SK-N-SH (cell line): ENCODE data around the gene GSG1. TPM values are rescaled to one million over a fixed set of nuclear protein-coding genes. Genes with fewer than 3 reads are reported as not detected.

Experiments used
- CTCF ChIA-PET: fragments of 300-600, 350-600 bp; formaldehyde crosslinking; extraction: SDS; loops from one replicate; lab custom pipeline; 2021; lab: Yijun Ruan, JAX
- POLR2A ChIA-PET: fragments of 350-600 bp; sonication (Branson Sonifier 250); formaldehyde crosslinking; extraction: SDS; loops from one replicate; lab custom pipeline; 2020; ENCODE audit warnings: antibody characterized with exemption, inconsistent platforms; lab: Yijun Ruan, JAX
- DNase-seq: peaks from one replicate; pipeline ENCODE4 v3.0.0; 2012
- H2AFZ ChIP-seq: fragments of 200-600 bp; sonication (generic); 2 replicates; pipeline ENCODE4 v1.8.1; 2016; ENCODE audit warnings: antibody characterized with exemption, mild to moderate bottlenecking, low read depth
- H3F3A ChIP-seq: fragments of 200-600 bp; sonication (generic); replicated peaks from 2 replicates; pipeline ENCODE3; 2016; ENCODE audit warnings: antibody characterized with exemption, mild to moderate bottlenecking; ENCODE audit not compliant: insufficient read depth
- H3K27ac ChIP-seq, 2 experiments: fragments of 200-500 bp in 1 of 2; fragments of 200-600 bp in 1 of 2; sonication (Bioruptor generic) in 1 of 2; sonication (generic), shearing (Covaris generic) in 1 of 2; 2 replicates each; pipeline versions ENCODE4 v1.5.1 to v1.6.1; 2014 to 2016; ENCODE audit warnings: low read depth in 2 of 2, inconsistent platforms in 1 of 2, low read length in 1 of 2, mild to moderate bottlenecking in 1 of 2, mixed read lengths in 1 of 2
- H3K27me3 ChIP-seq: fragments of 200-600 bp; sonication (generic), shearing (Covaris generic); 2 replicates; pipeline ENCODE4 v1.6.1; 2016; ENCODE audit warnings: mixed run types; ENCODE audit not compliant: insufficient read depth
- H3K36me3 ChIP-seq, 2 experiments: fragments of 200-500 bp in 1 of 2; fragments of 200-600 bp in 1 of 2; sonication (Bioruptor generic) in 1 of 2; sonication (generic) in 1 of 2; replicated peaks in 1 of 2; 2 replicates each; pipeline versions ENCODE3 to v1.5.1; 2014 to 2016; ENCODE audit warnings: low read length in 1 of 2, mild to moderate bottlenecking in 1 of 2; ENCODE audit not compliant: insufficient read depth in 2 of 2, control insufficient read depth in 1 of 2
- H3K4me1 ChIP-seq, 2 experiments: fragments of 200-500 bp in 1 of 2; fragments of 200-600 bp in 1 of 2; sonication (Bioruptor generic) in 1 of 2; sonication (generic), shearing (Covaris generic) in 1 of 2; 2 replicates each; pipeline versions ENCODE4 v1.5.1 to v1.6.1; 2014 to 2016; ENCODE audit warnings: low read depth in 1 of 2, low read length in 1 of 2, mixed run types in 1 of 2; ENCODE audit not compliant: insufficient read depth in 2 of 2, control insufficient read depth in 1 of 2
- H3K4me2 ChIP-seq: fragments of 200-600 bp; sonication (generic), shearing (Covaris generic); 2 replicates; pipeline ENCODE4 v1.6.1; 2017; ENCODE audit warnings: mixed run types
- H3K4me3 ChIP-seq, 2 experiments: fragments of 200-500 bp in 1 of 2; fragments of 200-600 bp in 1 of 2; sonication (Bioruptor generic) in 1 of 2; sonication (generic), shearing (Covaris generic) in 1 of 2; 2 replicates each; pipeline versions ENCODE4 v1.5.1 to v1.8.1; 2014 to 2016; ENCODE audit warnings: low read depth in 2 of 2, inconsistent platforms in 1 of 2, low read length in 1 of 2, mild to moderate bottlenecking in 1 of 2, mixed read lengths in 1 of 2, moderate library complexity in 1 of 2
- H3K79me2 ChIP-seq: fragments of 200-600 bp; sonication (generic); 2 replicates; pipeline ENCODE4 v1.8.1; 2017; ENCODE audit warnings: mild to moderate bottlenecking; ENCODE audit not compliant: insufficient read depth
- H3K9ac ChIP-seq: fragments of 200-600 bp; sonication (generic); 2 replicates; pipeline ENCODE4 v1.6.1; 2017; ENCODE audit warnings: mixed run types
- H3K9me2 ChIP-seq: fragments of 200-600 bp; sonication (generic); 2 replicates; pipeline ENCODE4 v1.6.1; 2017; ENCODE audit warnings: mixed run types
- H3K9me3 ChIP-seq: fragments of 200-600 bp; sonication (generic); 2 replicates; pipeline ENCODE4 v1.6.1; 2017; ENCODE audit warnings: mixed run types, mild to moderate bottlenecking, moderate library complexity
- H4K20me1 ChIP-seq: fragments of 200-600 bp; sonication (generic); 2 replicates; pipeline ENCODE4 v1.6.1; 2017; ENCODE audit warnings: mild to moderate bottlenecking, mixed run types; ENCODE audit not compliant: insufficient read depth
- EZH2phosphoT487 ChIP-seq: fragments of 200-600 bp; sonication (generic); IDR thresholded peaks from 2 replicates; pipeline ENCODE4 v1.6.1; 2017; ENCODE audit warnings: low read depth, mixed run types, mild to moderate bottlenecking, antibody characterized with exemption, moderate library complexity, borderline replicate concordance
- FOSL2 ChIP-seq: IDR thresholded peaks from 2 replicates; pipeline ENCODE4 v1.4.0; 2012; ENCODE audit warnings: low read depth, mild to moderate bottlenecking, moderate library complexity, borderline replicate concordance
- IRF3 ChIP-seq: fragments of 150-350 bp; IDR thresholded peaks from 2 replicates; pipeline ENCODE4 v1.6.1; 2016; ENCODE audit warnings: mild to moderate bottlenecking, low read depth, low read length
- JUND ChIP-seq: IDR thresholded peaks from 2 replicates; pipeline ENCODE4 v1.4.0; 2012
- RCOR1 ChIP-seq: fragments of 150-350 bp; IDR thresholded peaks from 2 replicates; pipeline ENCODE4 v1.6.1; 2017; ENCODE audit warnings: antibody characterized with exemption, low read length
- REST ChIP-seq: IDR thresholded peaks from 2 replicates; pipeline ENCODE4 v1.6.1; 2012; ENCODE audit warnings: mild to moderate bottlenecking, low read depth, low read length, moderate library complexity
- RFX5 ChIP-seq: IDR thresholded peaks from 2 replicates; pipeline ENCODE4 v1.6.1; 2012; ENCODE audit warnings: mild to moderate bottlenecking, improper control_type of control experiment, low read length
- TEAD4 ChIP-seq: IDR thresholded peaks from 2 replicates; pipeline ENCODE4 v1.4.0; 2012; ENCODE audit warnings: mild to moderate bottlenecking, borderline replicate concordance; ENCODE audit not compliant: insufficient read depth
- USF1 ChIP-seq: IDR thresholded peaks from 2 replicates; pipeline ENCODE4 v1.4.0; 2012; ENCODE audit warnings: low read depth, borderline replicate concordance
- USF2 ChIP-seq: fragments of 150-350 bp; IDR thresholded peaks from 2 replicates; pipeline ENCODE4 v1.6.1; 2017; ENCODE audit warnings: antibody characterized with exemption, low read length, low read depth, borderline replicate concordance
- YY1 ChIP-seq: IDR thresholded peaks from 2 replicates; pipeline ENCODE4 v1.4.0; 2012; ENCODE audit warnings: low read depth, mild to moderate bottlenecking
- WGBS: methylation state at CpG from one replicate; pipeline ENCODE4 v1.1.6; 2017; ENCODE audit warnings: low lambda C conversion rate; 5-methylcytosine and 5-hydroxymethylcytosine counted together
- polyA plus RNA-seq, 3 experiments: library from polyadenylated mRNA; depleted of rRNA; stranded (reverse); fragments of >200 nt; gene quantifications; 2 replicates each; pipeline ENCODE4 v1.2.3, GENCODE V29; 2012

GSG1 gene
- polyA plus RNA-seq, 1 of the 3 experiments (the other 2 are of a cell fraction) = 0.39 TPM

- H3K27ac ChIP-seq = no peak overlapping the region
- H3K79me2 ChIP-seq = no peaks in the 10 kb centered on the region
- no peaks in the 10 kb centered on the region for H3F3A ChIP-seq
- no peaks in the 10 kb centered on the region for H3K9me3 ChIP-seq
- H3K4me1 ChIP-seq = peaks cover 0 to 4% of the 10 kb centered on the region in 2 experiments; a peak in 2 of 4 replicates
- H3K9me2 ChIP-seq = no peaks in the 10 kb centered on the region
- peak overlapping the region; percentile 92 to 97 for H3K4me3 ChIP-seq
- H3K27me3 ChIP-seq = no peaks in the 10 kb centered on the region
- H3K4me2 ChIP-seq = peak overlapping the region; percentile 98
- TF ChIP-seq RFX5 = no peak
- no peak for TF ChIP-seq USF2
- no peak for TF ChIP-seq USF1
- peak; percentile 87 for TF ChIP-seq REST
- no peak for TF ChIP-seq EZH2phosphoT487
- TF ChIP-seq, all 33 proteins: peak for 1
- H4K20me1 ChIP-seq = no peaks in the 10 kb centered on the region
- H3K9ac ChIP-seq = peak overlapping the region; percentile 70; the same call in 1 of the 2 replicates
- CTCF ChIA-PET = interaction anchor here (0.7 to 3.2 kb wide), 7 partner anchors 10 to 167 kb away, joined by 3 to 9 read pairs (median 4); no protein-coding TSS in a partner anchor
- DNase-seq = no peak
- 4% methylated on average over 5 of the region's 5 CpGs for WGBS
- peak overlapping the region; percentile 100 for H2AFZ ChIP-seq
- no peaks in the 10 kb centered on the region for H3K36me3 ChIP-seq
- POLR2A ChIA-PET = no interaction called here
These were observed 58.6 kb downstream of the GSG1 start for GRCh38 chr12:13044906-13045299.

- Histone ChIP-seq H3K27ac (peak within 1 kb of the TSS in 1 of 2 experiments; percentile 55; a peak in 1 of 4 replicates), H3K9me2 (no peaks in the 10 kb centered on the region), H3F3A (no peaks in the 10 kb centered on the region), H3K4me3 (peak within 1 kb of the TSS; percentile 92 to 97), H3K9me3 (no peaks in the 10 kb centered on the region), H3K4me1 (peaks cover 0 to 4% of the 10 kb centered on the region in 2 experiments; a peak in 2 of 4 replicates), H2AFZ (peak within 1 kb of the TSS; percentile 100), H3K36me3 (no peaks in the 10 kb centered on the region), H3K27me3 (no peaks in the 10 kb centered on the region), H3K9ac (peak within 1 kb of the TSS; percentile 70; the same call in 1 of the 2 replicates), H4K20me1 (no peaks in the 10 kb centered on the region), H3K4me2 (peak within 1 kb of the TSS; percentile 98), H3K79me2 (no peaks in the 10 kb centered on the region)
- 3% methylated on average over 37 of the region's 74 CpGs for WGBS
- CTCF ChIA-PET = interaction anchor here (0.7 to 3.2 kb wide), 10 partner anchors 10 to 229 kb away, joined by 3 to 9 read pairs (median 4); no protein-coding TSS in a partner anchor
- POLR2A ChIA-PET = no interaction called here
- peak; percentile 94 for DNase-seq
- TF ChIP-seq REST (peak; percentile 81), YY1 (peak; percentile 90), RCOR1 (no peak), TEAD4 (no peak), JUND (no peak), FOSL2 (no peak), IRF3 (no peak), USF1 (no peak)
These were observed 59.2 kb downstream of the GSG1 start, which contains the start of gene FAM234B for GRCh38 chr12:13044002-13044905. TSS of gene FAM234B (plus strand) at chr12:13044381. CDS start at chr12:13044404, 23 bp downstream.
